Measurements from ENCODE around the gene PMVK. TPM values are rescaled to one million over a fixed set of nuclear protein-coding genes. Genes with fewer than 3 reads are reported as not detected.

The PMVK gene
- total and polyA plus RNA-seq, 10 of the 15 experiments (the other 5 are each of a cell fraction or from before 2014, with no cell fraction given): 6.0 to 121 (median 49.4) TPM

GRCh38 chr1:154943649-154944400, 7.3 kb upstream of the PMVK start (continued):
- TF ChIP-seq ATF7 (IDR thresholded peaks at IDR 0.05; ENCODE audit: low read depth): peak; percentile 9; the same call in 1 of the 2 replicates
- peak; percentile 68; the same call in 1 of the 2 replicates for TF ChIP-seq RB1 (IDR thresholded peaks at IDR 0.05; ENCODE audit: borderline replicate concordance)
- TF ChIP-seq CEBPB (IDR thresholded peaks at IDR 0.05; ENCODE audit: borderline replicate concordance in 1 of 2, low read depth in 2 of 2, low read length in 2 of 2): no peak
- TF ChIP-seq GATAD2B (conservative IDR thresholded peaks at IDR 0.05; ENCODE audit: low read depth): peak; percentile 56
- TF ChIP-seq YY1 (IDR thresholded peaks at IDR 0.05; ENCODE audit: low read depth, low read length): peak; percentile 41; the same call in 1 of the 2 replicates
- no peak for TF ChIP-seq SP1 (IDR thresholded peaks at IDR 0.05; ENCODE audit: low read depth, low read length)
- peak; percentile 51; the same call in 1 of the 2 replicates for TF ChIP-seq IRF3 (IDR thresholded peaks at IDR 0.05)
- TF ChIP-seq CTCF (IDR thresholded peaks at IDR 0.05 in 2 of 3, conservative IDR thresholded peaks at IDR 0.05 in 1 of 3; ENCODE audit: control insufficient read depth in 2 of 3, extremely low read depth in 1 of 3, insufficient read depth in 1 of 3, low read depth in 3 of 3, low read length in 3 of 3): peak; percentile 88 to 90 (median 89)
- 0 out of 2 replicates have a peak, but pooled peaks have one; percentile 12 for TF ChIP-seq DPF2 (IDR thresholded peaks at IDR 0.05)
- no peak for TF ChIP-seq CUX1 (IDR thresholded peaks at IDR 0.05; ENCODE audit: insufficient replicate concordance, low read depth, low read length)
- TF ChIP-seq ZNF24 (IDR thresholded peaks at IDR 0.05): no peak
- 0 out of 2 replicates have a peak, but pooled peaks have one; percentile 33 for TF ChIP-seq RELB (IDR thresholded peaks at IDR 0.05; ENCODE audit: low read depth)
- TF ChIP-seq EP300 (IDR thresholded peaks at IDR 0.05; ENCODE audit: borderline replicate concordance in 1 of 2, control insufficient read depth in 1 of 2, low read depth in 2 of 2, low read length in 2 of 2): no peak
